ENCODE results near the gene METTL25.

DNA sequence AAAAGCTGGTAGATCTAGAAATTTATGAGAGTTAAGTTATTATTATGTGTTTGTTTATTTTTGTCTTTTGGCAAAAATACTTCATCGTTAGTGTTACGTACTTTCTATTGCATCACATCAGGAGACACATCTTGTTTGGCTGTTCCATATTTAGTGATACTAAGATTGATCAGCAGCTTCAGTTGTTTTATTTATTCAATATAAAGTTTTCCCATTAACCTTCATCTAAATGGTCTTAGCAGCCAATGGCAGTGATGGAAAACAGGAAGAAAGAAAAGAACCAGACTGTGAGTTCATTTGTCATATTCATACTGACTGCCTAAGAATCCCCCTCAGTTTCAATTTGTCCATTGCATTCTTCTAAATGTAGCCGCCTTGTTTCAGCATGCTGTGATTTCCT, 122.3 kb downstream of the METTL25 start:
- TF ChIP-seq POLR2A (IDR thresholded peaks at IDR 0.05; ENCODE audit: low read length) (no peak), GATA1 (IDR thresholded peaks at IDR 0.05; ENCODE audit: low read depth, low read length) (no peak)
